Measurements from ENCODE around the gene MAP2K4.

GRCh38 chr17:12048843-12049473, 28.3 kb downstream of the MAP2K4 start:
- TF ChIP-seq POLR2A (IDR thresholded peaks at IDR 0.05) (no peak), CTCF (IDR thresholded peaks at IDR 0.05) (no peak)
